MCF 10A (cell line): Measurements from ENCODE around the gene PSG3. TPM values are rescaled to one million over a fixed set of nuclear protein-coding genes. Genes with fewer than 3 reads are reported as not detected.
A peak's percentile ranks its signal among the peaks of the same experiment; 100 is the strongest.
"Not testable (repeated sequence)": the region's sequence is repeated elsewhere in the genome, so short reads cannot be mapped to it uniquely, and the experiment has no call there.

Experiments used
- Bru-seq: library from RNA; stranded (reverse); fragments of 400-500 nt; gene quantifications from one replicate; lab custom pipeline; 2021; lab: Mats Ljungman, UMichigan
- BruChase-seq, 2 experiments: library from RNA; stranded (reverse); fragments of 400-500 nt; gene quantifications; one replicate each; lab custom pipeline; 2021; lab: Mats Ljungman, UMichigan
- BruUV-seq: library from RNA; stranded (reverse); fragments of 400-500 nt; replicated peaks from 2 replicates; lab custom pipeline; 2021; lab: Mats Ljungman, UMichigan
- CTCF ChIA-PET: fragments of 300-600 bp; sonication (Branson Sonifier 250); formaldehyde crosslinking; extraction: SDS; loops from one replicate; lab custom pipeline; 2021; ENCODE audit warnings: antibody characterized with exemption, inconsistent platforms; lab: Yijun Ruan, JAX
- POLR2A ChIA-PET: fragments of 300-600, 350-650 bp; sonication (Branson Sonifier 250); formaldehyde crosslinking; extraction: SDS; loops from one replicate; lab custom pipeline; 2020; ENCODE audit warnings: antibody characterized with exemption, inconsistent platforms; lab: Yijun Ruan, JAX
- DNase-seq: peaks from one replicate; pipeline ENCODE4 v3.0.0-alpha.2; 2018; ENCODE audit not compliant: unreplicated experiment
- H3K27ac Mint-ChIP-seq: one replicate; pipeline ENCODE4 v1.8.0; 2022; ENCODE audit warnings: mild to moderate bottlenecking, low read depth, mixed read lengths; ENCODE audit not compliant: unreplicated experiment
- H3K27me3 Mint-ChIP-seq: one replicate; pipeline ENCODE4 v1.8.0; 2022; ENCODE audit warnings: mixed read lengths; ENCODE audit not compliant: insufficient read depth, unreplicated experiment
- H3K36me3 Mint-ChIP-seq: one replicate; pipeline ENCODE4 v1.8.0; 2022; ENCODE audit warnings: mild to moderate bottlenecking, moderate library complexity, mixed read lengths; ENCODE audit not compliant: insufficient read depth, unreplicated experiment
- H3K4me1 Mint-ChIP-seq: one replicate; pipeline ENCODE4 v1.8.0; 2022; ENCODE audit warnings: mixed read lengths; ENCODE audit not compliant: insufficient read depth, unreplicated experiment
- H3K4me3 Mint-ChIP-seq: one replicate; pipeline ENCODE4 v1.8.0; 2022; ENCODE audit warnings: mild to moderate bottlenecking, moderate library complexity, mixed read lengths; ENCODE audit not compliant: unreplicated experiment
- H3K9me3 Mint-ChIP-seq: one replicate; pipeline ENCODE4 v1.8.0; 2022; ENCODE audit warnings: mixed read lengths; ENCODE audit not compliant: unreplicated experiment
- CTCF ChIP-seq: fragments of 200-600 bp; IDR thresholded peaks from one replicate; pipeline ENCODE4 v1.8.0; 2022; ENCODE audit warnings: antibody characterized with exemption, mild to moderate bottlenecking; ENCODE audit not compliant: unreplicated experiment
- intact Hi-C: fragments of 100-400 bp; cut with micrococcal nuclease; formaldehyde crosslinking; loops from 2 replicates; pipeline ENCODE4 v1.14.1; 2022
- long read RNA-seq: library from polyadenylated mRNA; stranded (forward); transcript quantifications from one replicate; pipeline ENCODE4 v2.0.0, GENCODE V29; 2022
- total RNA-seq: library from RNA; stranded (reverse); gene quantifications from 2 replicates; pipeline ENCODE4 v1.2.3, GENCODE V29; 2022

Gene PSG3
- not detected in 2 replicates for total RNA-seq
- Bru-seq, nascent RNA = not detected
- BruChase-seq, experiment 1, labeled RNA remaining after a 6-hour chase = not detected
- BruChase-seq, experiment 2, labeled RNA remaining after a 2-hour chase = not detected
- long read RNA-seq = 0 reads

- H3K9me3 Mint-ChIP-seq, BruUV-seq, POLR2A ChIA-PET, H3K27ac Mint-ChIP-seq, intact Hi-C loops, DNase-seq, H3K36me3 Mint-ChIP-seq, H3K4me3 Mint-ChIP-seq: not testable (repeated sequence)
- CTCF ChIA-PET = interaction anchor here (0.6 to 1.9 kb wide), 3 partner anchors 36 to 725 kb away, joined by 4 to 9 read pairs (median 5); partner anchors contain the start of gene LYPD3
- Mint-ChIP-seq H3K27me3 (peaks cover 20% of the 10 kb centered on the region), H3K4me1 (peaks cover 18% of the 10 kb centered on the region)
Observed at GRCh38 chr19:42740381-42740780, at the start of gene PSG3. PSG3 (minus strand) TSS chr19:42740481; CDS start chr19:42740384, 97 bp downstream.

GRCh38 chr19:42788766-42789165 lies 48.5 kb upstream of the PSG3 start:
- H3K27me3 Mint-ChIP-seq, H3K9me3 Mint-ChIP-seq, intact Hi-C loops, H3K4me1 Mint-ChIP-seq, CTCF ChIA-PET, DNase-seq, POLR2A ChIA-PET, BruUV-seq, H3K27ac Mint-ChIP-seq, H3K4me3 Mint-ChIP-seq, H3K36me3 Mint-ChIP-seq: not testable (repeated sequence)

- H3K27me3 Mint-ChIP-seq, DNase-seq, H3K27ac Mint-ChIP-seq, H3K4me1 Mint-ChIP-seq, H3K9me3 Mint-ChIP-seq, POLR2A ChIA-PET, H3K4me3 Mint-ChIP-seq, BruUV-seq, H3K36me3 Mint-ChIP-seq, intact Hi-C loops: not testable (repeated sequence)
- CTCF ChIA-PET = interaction anchor here (1.1 kb wide), 1 partner anchor 337 kb away, joined by 3 read pairs; no protein-coding TSS in a partner anchor
Observed at GRCh38 chr19:42787766-42788165, 47.5 kb upstream of the PSG3 start.

GRCh38 chr19:42776750-42777612 lies 36.7 kb upstream of the PSG3 start:
- DNase-seq = peak; percentile 72
- H3K36me3 Mint-ChIP-seq, BruUV-seq, H3K27ac Mint-ChIP-seq, H3K9me3 Mint-ChIP-seq, POLR2A ChIA-PET, H3K4me3 Mint-ChIP-seq, H3K4me1 Mint-ChIP-seq: not testable (repeated sequence)
- CTCF ChIA-PET = interaction anchor here (0.6 to 4.4 kb wide), 15 partner anchors 14 to 1392 kb away, joined by 3 to 31 read pairs (median 4); partner anchors contain the start of gene PSG3
- intact Hi-C loops = loop anchor here (1.0 to 2.0 kb wide), 2 partner anchors 84 to 92 kb away; no protein-coding TSS in a partner anchor
- peak; percentile 91 for TF ChIP-seq CTCF
- H3K27me3 Mint-ChIP-seq = peaks cover 54% of the 10 kb centered on the region

- H3K4me1 Mint-ChIP-seq, DNase-seq, H3K9me3 Mint-ChIP-seq, H3K27ac Mint-ChIP-seq, BruUV-seq, H3K36me3 Mint-ChIP-seq, H3K4me3 Mint-ChIP-seq, intact Hi-C loops, POLR2A ChIA-PET: not testable (repeated sequence)
- peaks cover 43% of the 10 kb centered on the region for H3K27me3 Mint-ChIP-seq
- CTCF ChIA-PET = interaction anchor here (0.6 to 1.5 kb wide), 2 partner anchors 51 to 82 kb away, joined by 3 to 8 read pairs; no protein-coding TSS in a partner anchor
Observed at GRCh38 chr19:42774510-42775158, 34.4 kb upstream of the PSG3 start.
